Activated CD4-positive, alpha-beta T cell treated with anti-CD3 and anti-CD28 coated beads, Interleukin-2, Interleukin-4, amounts not matched to agents 100 ng/mL and 50 ng/mL, durations not matched to agents 16 hours and 8 hours (primary cell): ENCODE results near the gene ITFG1.

Experiments
- DNase-seq: peaks from one replicate; pipeline ENCODE4 v3.0.0-alpha.2; 2020; ENCODE audit warnings: low spot score

The ITFG1 gene

DNA sequence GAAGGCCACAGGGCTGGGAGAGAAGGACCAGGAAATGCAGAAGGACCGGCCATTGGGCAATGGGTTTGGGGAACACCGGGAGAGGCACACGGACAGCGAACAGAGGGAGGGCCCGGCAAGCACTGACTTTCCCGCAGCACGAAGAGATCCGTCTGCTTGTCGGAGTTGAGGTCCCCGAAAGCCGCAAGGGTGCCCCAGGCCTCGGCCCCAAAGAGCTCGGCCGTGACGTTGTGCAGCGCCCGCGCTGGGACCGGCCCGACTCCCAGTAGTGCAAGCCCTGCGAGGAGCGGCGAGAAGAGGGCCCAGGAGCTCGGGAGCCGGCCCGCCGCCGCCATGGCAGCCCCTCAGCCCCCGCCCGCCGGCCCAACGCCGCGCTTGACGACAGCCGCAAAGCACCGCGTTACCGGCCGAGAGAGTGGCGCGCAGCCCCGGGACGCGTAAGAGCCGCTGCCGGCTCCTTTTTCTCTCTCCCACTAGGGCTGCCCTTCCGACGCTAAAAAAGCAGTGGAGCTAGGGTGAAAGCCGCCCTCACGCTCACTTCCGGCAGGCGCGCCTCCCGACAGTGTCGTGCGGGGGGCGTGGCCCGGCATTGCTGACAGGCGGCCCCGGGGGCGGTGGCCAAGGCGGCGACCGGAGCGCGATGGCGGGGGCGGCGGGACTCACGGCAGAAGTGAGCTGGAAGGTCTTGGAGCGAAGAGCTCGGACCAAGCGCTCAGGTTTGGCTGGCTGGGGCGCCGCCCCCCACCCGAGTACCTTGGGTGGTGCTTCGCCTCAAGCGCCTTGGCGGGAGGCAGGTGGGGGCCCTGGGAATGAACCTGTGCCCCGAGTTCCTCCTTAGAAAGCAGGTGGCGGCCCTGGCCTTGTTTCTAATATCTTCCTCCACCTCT, at the start of gene ITFG1, which contains the start of gene PHKB:
Gene ITFG1, minus strand, starts transcription at position 353 of the 887 bp plus-strand sequence. Its CDS starts 18 bp downstream, at position 335.
Gene PHKB, plus strand, starts transcription at position 621 of the 887 bp plus-strand sequence. Its CDS starts 20 bp downstream, at position 641.
- DNase-seq: peak; percentile 94

DNA sequence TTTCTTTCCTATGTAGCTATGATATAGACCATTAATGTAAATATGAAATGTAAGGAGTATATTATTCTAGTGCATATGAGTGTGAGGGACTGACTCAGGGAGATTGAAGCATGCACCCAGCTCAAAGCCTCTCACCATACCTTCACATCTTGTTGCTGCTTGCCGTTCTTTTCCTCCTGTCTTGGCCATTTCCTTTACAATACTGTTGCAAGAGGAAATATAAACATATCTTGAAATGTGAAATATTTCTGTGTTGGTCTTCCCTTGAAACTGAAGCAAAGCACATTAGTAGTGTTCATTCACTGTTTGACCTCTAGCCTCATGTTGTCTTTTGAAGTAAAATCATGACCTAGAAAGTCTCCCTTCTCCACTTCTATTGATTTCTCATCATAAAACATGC, 46.8 kb upstream of the ITFG1 start:
- no peak for DNase-seq

DNA sequence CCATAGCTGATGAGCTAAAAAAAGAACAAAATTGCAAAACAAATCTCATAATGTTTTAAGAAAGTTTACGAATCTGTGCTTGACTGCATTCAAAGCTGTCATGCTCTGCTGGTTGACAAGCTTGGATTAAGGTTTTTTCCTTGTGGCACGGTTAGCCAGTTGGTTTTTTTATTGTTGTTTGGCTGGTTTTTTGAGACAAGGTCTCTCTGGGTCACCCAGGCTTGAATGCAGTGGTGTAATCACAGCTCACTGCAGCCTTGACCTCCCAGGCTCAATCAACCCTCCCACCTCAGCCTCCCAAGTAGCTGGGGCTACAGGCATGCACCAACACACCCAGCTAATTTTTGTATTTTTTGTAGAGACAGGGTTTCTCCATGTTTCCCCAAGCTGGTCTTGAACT, 45.9 kb upstream of the ITFG1 start:
- DNase-seq: no peak

DNA sequence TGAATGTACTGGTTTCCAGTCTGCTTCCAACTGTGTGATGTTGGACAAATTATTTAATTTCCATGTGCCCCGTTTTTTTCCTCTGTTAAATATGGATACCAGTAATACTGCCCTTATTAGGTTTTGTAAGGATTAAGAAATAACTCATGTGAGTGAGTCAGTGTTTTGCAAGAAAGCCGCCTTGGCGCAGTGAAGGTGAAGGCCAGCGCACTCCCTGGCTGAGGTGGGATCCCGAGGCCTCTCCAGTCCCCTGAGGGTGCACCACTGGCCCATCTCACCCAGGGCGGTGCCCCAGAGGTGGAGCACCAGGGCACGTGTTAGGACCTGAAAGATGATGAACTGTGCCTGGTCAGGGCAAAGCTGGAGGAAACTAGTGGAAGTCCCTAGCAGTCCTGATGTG, 43.7 kb upstream of the ITFG1 start:
- no peak for DNase-seq

DNA sequence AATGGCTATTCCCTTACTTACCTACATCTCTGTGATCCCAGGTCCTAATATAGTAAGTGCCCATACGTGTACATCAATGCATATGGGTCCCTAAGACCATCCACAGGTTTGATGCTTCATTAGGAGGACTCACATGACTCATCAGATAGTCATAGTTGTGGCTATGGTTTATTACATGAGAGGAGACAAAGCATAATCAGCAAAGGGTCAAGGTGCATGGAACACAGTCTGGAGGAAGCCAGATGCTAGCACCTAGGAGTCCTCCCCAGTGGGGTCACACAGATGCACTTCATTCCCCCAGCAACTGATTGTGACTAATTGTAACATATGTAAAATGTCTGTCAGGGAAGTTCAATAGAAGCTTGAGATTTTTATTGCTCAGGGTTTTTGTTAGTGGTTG, 43.1 kb upstream of the ITFG1 start:
- DNase-seq: no peak

DNA sequence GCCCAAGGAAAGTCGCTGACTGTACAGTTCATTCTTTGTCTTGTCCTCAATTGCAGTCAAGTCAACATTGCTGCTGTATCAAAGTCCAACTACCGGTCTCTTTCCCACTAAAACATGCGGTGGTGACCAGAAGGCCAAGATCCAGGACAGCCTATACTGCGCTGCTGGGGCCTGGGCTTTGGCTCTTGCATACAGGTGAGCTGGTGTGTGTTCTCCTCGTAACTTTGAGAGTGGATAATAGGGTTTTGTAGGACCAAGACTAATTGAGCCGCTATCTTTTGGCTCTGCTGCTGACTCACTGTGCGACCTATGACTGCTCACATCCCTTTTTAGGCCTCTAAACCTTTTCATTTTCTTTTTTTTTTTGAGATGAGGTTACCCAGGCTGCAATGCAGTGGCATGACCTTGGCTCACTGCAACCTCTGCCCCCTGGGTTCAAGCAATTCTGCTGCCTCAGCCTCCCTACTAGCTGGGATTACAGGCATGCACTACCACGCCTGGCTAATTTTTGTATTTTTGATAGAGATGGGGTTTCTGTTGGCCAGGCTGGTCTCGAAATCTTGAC, 38.9 kb upstream of the ITFG1 start:
- DNase-seq: no peak

DNA sequence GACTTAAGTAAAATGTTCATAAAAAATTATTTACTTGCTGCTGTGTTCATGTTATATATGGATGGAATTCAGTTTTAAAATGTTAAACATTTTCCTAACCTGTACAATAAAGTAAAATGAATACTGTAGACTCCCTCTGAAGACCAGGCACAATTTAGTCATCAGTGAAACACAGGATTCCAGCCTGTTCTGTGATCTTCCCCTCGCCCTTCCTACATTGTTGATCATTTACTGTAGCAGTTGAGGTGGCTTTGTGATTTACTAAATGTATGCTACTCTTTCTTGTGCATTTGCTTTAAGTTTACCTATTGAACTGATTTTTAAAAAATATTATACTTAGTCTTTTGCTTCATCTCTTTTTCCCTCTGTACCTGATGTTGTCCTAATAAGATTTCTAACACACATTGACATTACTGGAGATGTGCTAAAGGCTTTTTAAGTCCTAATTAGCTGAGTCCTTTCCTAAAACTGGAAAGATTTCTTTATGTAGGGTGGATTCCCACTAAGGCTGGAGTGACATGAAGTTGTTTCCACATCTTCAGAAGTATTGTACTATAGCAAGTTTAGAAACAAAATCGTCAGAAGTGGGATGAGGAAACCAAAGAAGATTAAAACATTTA, 38.3 kb upstream of the ITFG1 start:
- no peak for DNase-seq

DNA sequence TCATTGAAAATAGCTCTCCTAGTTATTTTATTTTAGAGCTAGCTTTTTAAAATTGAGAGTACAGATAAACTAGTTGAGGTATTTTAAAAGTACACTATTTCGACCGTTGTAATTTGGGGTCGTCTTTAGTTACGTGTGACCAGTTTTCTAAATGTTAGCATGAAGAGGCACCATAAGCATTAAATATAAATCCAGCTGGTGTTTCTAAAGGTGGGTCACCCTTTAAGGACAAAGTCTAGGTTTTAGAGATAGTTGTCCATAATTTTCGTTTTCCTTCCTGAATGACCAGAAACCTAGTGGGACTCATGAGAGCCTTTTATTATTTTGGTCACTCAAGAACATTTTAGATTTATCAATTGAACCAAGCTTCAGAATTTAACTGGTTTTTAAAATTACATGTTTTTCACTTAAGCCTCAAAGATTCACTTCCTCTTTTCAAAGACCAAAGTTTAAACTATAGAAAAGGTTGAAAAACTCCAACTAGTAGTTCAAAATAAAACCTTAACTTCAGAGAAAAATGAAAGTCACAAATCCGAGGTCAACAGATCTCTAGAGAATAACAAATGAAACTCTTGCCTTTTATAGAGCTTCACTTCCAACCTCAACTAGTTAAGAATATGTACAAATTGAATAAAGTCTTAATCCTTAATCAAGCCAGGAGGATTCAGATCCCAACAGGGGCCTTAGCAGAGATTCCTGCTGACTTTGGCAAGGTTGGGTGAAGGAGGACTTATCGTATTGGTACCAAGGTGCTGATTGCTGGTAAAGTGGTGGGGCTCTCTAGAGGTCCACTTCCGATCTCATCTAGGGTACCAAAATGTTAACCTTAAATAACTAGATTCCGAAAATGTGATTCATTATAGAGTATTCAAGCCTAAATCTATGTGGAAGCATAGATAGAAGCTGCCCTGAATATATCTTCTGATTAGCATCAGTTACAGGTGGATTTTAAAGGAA, 32.8 kb upstream of the ITFG1 start:
- no peak for DNase-seq

DNA sequence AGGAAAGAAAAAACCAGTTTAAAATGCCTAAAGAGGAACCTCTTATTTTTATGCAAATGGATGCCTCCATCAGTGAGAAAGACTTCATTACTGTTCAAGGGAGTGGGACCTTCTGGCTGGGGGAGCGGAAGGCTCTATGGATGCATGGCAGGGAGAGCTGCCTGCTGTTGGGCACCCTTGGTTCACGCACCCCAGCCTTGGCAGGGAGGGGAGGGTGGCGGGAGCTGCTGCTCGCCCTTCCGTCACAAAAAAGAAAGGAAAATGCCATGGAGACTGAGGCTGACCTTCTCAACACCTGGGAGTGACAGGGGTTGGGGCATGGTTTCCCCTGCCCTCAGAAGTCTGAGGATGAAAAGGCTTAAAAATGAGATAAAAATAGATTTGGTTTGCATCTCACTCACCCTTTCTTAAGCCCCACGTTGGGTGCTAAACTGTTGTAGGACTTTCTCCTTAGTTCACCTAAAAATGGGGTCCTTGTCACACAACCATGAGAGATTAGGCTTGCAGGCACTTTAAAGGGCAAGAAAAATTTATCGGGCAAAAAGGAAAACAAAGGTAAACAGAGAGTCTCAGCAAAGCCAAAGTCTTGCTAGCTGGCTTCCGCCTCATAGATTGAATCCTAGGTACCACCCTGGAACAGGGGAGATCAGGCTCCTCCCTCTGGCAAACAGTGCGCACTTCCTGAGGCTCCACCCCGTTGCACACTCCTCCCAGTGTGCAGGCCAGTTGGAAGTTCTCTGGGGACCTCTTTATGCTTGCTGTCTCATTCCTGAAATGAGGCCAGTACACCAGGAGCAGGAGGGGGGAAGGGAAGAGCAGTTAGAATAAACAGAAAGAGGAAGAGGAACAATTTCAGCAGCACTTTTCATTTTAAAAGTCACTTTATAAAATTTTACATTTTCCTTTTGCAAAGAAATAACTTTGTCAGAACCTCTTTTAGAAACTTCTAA, 31.8 kb upstream of the ITFG1 start:
- DNase-seq: no peak

DNA sequence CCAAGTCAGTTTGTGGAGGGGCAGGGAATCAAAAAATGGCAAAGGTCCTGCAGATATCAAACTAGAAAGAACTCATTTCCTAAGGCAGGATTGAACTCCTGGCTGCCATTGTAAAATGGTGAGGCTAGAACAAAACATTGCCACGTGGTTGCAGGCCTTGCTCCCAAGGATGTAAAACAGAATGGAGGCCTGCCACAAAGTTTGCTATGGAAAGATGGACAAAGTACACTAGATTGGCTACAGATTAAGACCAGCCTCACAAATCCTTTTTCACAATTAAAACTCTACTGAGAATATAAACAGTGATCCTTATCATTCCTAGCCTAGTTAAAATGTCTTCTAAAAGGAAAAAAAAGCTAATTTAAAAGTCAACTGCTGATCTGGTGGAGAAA, 31.2 kb upstream of the ITFG1 start:
- DNase-seq: no peak

DNA sequence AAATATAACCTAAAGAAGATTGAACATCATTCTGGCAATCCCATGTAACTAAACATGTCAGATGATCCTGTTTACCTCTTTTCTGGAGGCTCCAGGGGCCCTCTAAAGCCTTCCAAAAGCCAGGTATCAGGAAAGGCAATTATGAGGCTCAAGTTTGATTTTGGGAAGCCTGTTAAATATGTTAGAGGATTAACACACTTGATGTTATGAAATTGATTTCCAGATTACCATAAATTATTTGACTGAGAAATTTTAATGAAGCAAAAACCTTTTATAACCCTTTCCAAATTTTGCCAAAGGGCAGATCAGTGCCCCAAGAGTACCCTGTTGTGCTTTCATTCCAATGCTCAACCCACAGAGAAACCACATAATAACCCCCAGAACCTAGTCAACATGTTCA, 29.6 kb upstream of the ITFG1 start:
- DNase-seq: no peak

DNA sequence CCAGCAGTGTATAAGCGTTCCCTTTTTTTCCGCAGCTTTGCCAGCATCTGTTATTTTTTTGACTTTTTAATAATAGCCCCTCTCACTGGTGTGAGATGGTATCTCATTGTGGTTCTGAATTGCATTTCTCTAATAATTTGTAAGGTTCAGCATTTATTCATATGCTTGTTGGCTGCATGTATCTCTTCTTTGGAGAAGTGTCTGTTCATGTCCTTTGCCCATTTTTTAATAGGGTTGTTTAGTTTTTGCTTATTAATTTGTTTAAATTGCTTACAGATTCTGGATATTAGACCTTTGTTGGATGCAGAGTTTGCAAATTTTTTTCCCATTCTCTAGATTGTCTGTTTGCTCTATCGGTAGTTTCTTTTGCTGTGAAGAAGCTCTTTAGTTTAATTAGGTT, 27.2 kb upstream of the ITFG1 start:
- DNase-seq: no peak

DNA sequence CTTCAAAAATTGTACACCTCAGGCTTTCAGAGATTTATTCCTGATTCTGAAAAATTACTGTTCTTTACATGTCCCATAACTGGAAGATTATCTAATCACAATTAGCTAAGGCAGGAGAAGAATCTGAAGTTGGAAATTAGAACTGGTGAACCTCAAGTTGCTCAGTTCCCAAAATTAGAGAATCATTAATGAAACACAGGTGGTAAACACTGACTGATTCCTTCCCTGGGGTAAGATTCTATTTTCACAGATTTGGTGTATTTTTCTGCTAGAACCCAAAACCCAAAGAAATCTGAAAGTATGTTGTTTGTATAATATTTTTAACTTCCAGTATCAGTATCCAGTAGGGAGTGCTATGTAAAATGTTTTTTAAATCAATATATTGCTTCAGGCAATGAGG, 26.0 kb upstream of the ITFG1 start:
- no peak for DNase-seq

DNA sequence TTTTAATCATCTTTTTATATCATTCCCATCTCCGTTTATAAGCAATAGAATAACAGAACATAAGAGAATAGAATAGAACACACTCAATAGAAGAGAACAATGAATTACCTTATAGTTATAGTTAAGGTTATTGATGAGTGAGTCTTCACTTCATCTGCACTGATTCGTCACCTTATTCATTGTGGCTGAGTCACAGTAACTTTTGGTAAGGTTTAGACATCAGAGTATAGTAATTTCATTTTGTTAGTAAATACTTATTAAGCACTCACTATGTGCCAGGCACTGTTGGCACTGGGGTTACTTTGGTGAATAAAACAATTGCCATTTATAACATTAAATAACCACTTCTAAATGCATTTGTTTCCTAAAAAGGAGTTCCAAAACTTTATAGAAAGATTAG, 22.8 kb upstream of the ITFG1 start:
- DNase-seq: no peak

DNA sequence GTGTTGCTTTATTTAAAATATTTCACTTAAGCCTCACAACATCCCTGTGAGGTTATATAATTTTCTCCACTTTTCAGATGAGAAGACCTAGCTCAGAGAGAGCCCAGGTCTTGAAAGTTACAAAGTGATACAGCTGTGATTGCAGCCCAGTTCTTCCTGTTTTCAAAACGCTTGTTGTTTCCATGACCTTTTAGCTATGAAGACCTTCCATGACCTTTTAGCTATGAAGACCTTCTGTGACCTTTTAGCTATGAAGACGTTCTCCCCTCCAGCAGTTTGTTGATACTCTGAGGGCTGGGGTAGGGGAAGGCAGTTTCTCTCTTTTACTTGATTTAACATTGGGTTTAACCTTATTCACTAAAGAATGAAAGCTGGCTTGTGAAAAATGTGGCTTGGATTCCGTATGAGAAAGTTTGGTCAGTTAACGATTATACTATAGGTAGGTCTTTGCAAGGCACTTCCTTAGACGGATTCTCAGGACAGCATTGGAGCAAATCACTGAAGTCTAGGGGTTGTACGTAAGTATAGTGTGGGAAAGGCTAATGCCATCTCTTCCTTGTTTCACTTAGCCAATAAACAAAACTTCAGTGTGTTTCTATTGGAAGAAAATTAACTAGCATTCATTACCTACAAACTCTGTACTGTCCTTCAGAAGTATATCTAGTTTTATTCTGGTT, 21.0 kb upstream of the ITFG1 start:
- DNase-seq: no peak

DNA sequence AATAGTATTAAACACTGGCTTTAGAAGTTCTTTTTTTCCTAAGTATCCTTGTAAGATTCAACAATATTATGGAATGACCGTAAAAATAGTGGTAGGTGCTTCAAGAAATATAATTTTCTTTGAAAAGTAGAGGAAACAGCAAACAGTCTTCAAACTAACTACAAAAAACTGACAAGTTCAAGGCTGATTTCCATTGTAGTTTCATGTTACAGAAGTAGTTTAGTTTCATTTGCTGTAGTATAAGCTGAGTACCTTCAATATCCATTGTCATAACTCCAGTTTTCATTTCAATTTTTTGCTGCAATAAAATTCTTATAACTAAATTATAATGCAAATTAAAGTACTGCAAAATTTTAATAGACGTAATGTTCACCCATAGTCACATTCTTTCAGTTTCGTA, 19.5 kb upstream of the ITFG1 start:
- DNase-seq: no peak

DNA sequence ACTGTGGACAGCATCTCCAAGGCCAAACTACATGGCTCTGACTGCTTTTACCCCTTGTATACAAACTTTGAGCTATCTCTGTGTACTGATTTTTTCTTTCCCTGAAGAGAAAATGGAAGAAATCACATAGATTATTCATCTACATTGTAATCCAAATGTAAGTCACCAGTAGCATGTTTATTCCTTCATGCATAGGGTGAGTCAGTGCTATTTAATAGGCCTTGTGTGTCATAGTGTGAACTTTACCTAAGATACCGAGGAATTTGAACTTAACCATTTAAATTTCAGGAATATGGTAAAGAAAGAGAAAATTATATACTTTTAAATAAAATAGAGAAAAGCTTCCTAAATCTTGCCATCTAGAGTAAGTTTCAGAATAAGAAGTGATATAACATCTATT, 16.8 kb upstream of the ITFG1 start:
- no peak for DNase-seq

DNA sequence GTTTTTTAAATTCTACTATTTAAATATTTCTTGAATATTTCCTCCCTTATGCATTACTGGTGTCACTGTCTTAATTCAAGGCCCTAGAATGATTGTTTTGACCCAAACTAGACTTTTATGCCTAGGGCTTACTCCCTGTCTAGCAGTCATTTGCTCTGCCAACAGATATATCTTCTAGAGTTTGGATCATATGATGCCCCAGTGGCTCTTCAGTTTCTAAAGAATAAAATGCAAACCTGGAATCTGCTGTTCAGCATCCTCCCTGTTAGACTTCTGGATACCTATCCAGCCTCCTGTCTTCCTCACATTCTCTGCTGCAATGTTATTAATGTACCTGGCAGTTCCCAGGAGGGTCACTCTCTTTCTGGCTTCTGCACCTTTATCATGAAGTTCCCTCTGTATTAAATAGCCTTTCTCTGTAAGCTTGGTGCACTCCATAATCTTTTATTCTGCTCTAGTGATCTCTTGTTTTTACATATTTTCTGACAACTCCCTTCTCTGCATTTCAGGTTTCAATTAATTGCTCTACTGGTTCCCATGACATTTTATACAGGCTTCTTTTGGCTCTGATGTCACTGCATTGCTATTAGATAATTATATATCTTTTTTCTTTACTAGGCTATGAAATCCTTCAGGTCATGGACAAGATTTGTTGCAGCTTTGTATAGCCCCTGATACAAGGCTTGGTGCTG, 15.9 kb upstream of the ITFG1 start:
- no peak for DNase-seq

DNA sequence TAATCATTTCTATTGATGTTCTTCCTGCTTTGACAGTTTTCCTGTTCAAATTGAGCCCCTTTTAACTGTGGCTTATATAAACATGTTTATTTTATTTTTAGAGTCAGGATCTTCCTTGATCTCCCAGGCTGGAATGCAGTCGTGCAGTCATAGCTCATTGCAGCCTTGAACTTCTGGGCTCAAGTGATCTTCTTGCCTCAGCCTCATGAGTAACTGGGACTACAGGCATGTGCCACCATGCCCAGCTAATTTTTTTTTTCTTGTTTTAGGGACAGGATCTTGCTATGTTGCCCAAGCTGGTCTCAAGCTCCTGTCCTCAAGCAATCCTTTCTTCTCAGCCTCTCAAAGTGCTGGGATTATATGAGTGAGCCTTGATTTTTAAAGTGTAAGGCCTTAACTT, 14.9 kb upstream of the ITFG1 start:
- DNase-seq: no peak

DNA sequence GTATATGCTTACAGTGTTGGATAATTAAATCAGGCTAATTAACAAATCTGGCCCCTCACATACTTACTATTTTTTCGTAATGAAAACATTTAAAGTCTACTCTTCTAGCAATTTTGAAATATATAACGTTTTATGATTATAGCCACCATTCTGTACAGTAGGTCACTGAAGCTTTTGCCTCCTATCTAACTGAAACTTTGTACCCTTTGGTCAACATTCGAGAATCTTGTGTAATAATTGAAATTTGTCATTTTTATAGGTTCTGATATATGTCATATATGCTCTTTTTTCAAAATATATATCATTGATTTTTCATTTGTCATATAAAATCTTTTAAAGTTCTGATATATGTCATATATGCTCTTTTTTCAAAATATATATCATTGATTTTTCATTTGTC, 12.9 kb upstream of the ITFG1 start:
- no peak for DNase-seq
